Trophoblast cell (in vitro differentiated cells and primary cell): ENCODE results near the gene DRAM1.
"Not testable (repeated sequence)": the region's sequence is repeated elsewhere in the genome, so short reads cannot be mapped to it uniquely, and the experiment has no call there.

Source experiments
- DNase-seq, 2 donors: peaks; one replicate each; pipeline ENCODE4 v3.0.0-alpha.2; 2016
- H2AFZ ChIP-seq: 2 replicates; pipeline ENCODE4 v1.6.1; 2013; ENCODE audit warnings: low read length, moderate library complexity, mild to moderate bottlenecking; ENCODE audit not compliant: insufficient read depth, poor library complexity
- H2AK5ac ChIP-seq: 2 replicates; pipeline ENCODE4 v1.6.1; 2013; ENCODE audit warnings: mild to moderate bottlenecking, low read length
- H2BK120ac ChIP-seq: 2 replicates; pipeline ENCODE4 v1.6.1; 2013; ENCODE audit warnings: low read length, mild to moderate bottlenecking, moderate library complexity; ENCODE audit not compliant: insufficient read depth, poor library complexity
- H2BK12ac ChIP-seq: 2 replicates; pipeline ENCODE4 v1.6.1; 2013; ENCODE audit warnings: mild to moderate bottlenecking, low read length, moderate library complexity
- H2BK5ac ChIP-seq: 2 replicates; pipeline ENCODE4 v1.6.1; 2013; ENCODE audit warnings: low read length, low read depth, moderate library complexity, mild to moderate bottlenecking; ENCODE audit not compliant: poor library complexity
- H3K14ac ChIP-seq: 2 replicates; pipeline ENCODE4 v1.6.1; 2013; ENCODE audit warnings: mild to moderate bottlenecking, low read length
- H3K18ac ChIP-seq: 2 replicates; pipeline ENCODE4 v1.6.1; 2013; ENCODE audit warnings: mild to moderate bottlenecking, low read length
- H3K23ac ChIP-seq: 2 replicates; pipeline ENCODE4 v1.6.1; 2013; ENCODE audit warnings: low read length
- H3K27ac ChIP-seq: 2 replicates; pipeline ENCODE4 v1.5.1; 2013; ENCODE audit warnings: low read depth, mild to moderate bottlenecking, inconsistent platforms, low read length, moderate library complexity
- H3K27me3 ChIP-seq: 2 replicates; pipeline ENCODE4 v1.6.1; 2013; ENCODE audit warnings: inconsistent platforms, mild to moderate bottlenecking, low read length, moderate library complexity; ENCODE audit not compliant: insufficient read depth
- H3K36me3 ChIP-seq, 2 experiments: 1 replicate in 1 of 2; 2 replicates in 1 of 2; pipeline ENCODE4 v1.6.1; 2013; ENCODE audit warnings: low read length in 2 of 2, mild to moderate bottlenecking in 2 of 2, moderate library complexity in 1 of 2; ENCODE audit not compliant: insufficient read depth in 2 of 2, control insufficient read depth in 1 of 2
- H3K4ac ChIP-seq: 2 replicates; pipeline ENCODE4 v1.6.1; 2013; ENCODE audit warnings: low read depth, mild to moderate bottlenecking, low read length, moderate library complexity
- H3K4me1 ChIP-seq, 2 experiments: 1 replicate in 1 of 2; 2 replicates in 1 of 2; pipeline ENCODE4 v1.6.1; 2013; ENCODE audit warnings: low read length in 2 of 2, mild to moderate bottlenecking in 2 of 2, moderate library complexity in 1 of 2; ENCODE audit not compliant: insufficient read depth in 2 of 2, control insufficient read depth in 1 of 2
- H3K4me2 ChIP-seq: 2 replicates; pipeline ENCODE4 v1.6.1; 2013; ENCODE audit warnings: inconsistent platforms, mild to moderate bottlenecking, low read length, moderate library complexity
- H3K4me3 ChIP-seq: 2 replicates; pipeline ENCODE4 v1.5.1; 2013; ENCODE audit warnings: mild to moderate bottlenecking, low read depth, low read length, inconsistent platforms
- H3K79me1 ChIP-seq: one replicate; pipeline ENCODE4 v1.6.1; 2013; ENCODE audit warnings: low read length
- H3K79me2 ChIP-seq: 2 replicates; pipeline ENCODE4 v1.6.1; 2013; ENCODE audit warnings: low read length, mild to moderate bottlenecking; ENCODE audit not compliant: control insufficient read depth, insufficient read depth, poor library complexity
- H3K9ac ChIP-seq: 2 replicates; pipeline ENCODE4 v1.6.1; 2013; ENCODE audit warnings: mild to moderate bottlenecking, low read length
- H3K9me3 ChIP-seq: 2 replicates; pipeline ENCODE4 v1.6.1; 2013; ENCODE audit warnings: low read depth, mild to moderate bottlenecking, control low read depth, inconsistent platforms, low read length; ENCODE audit not compliant: insufficient read depth
- H4K12ac ChIP-seq: 2 replicates; pipeline ENCODE4 v1.6.1; 2013; ENCODE audit warnings: low read depth, mild to moderate bottlenecking, low read length, moderate library complexity
- H4K8ac ChIP-seq: 2 replicates; pipeline ENCODE4 v1.6.1; 2013; ENCODE audit warnings: low read depth, mild to moderate bottlenecking, low read length, moderate library complexity
- H4K91ac ChIP-seq: one replicate; pipeline ENCODE4 v1.6.1; 2013; ENCODE audit warnings: low read depth, mild to moderate bottlenecking, low read length, moderate library complexity
- WGBS: extraction: QIAGEN DNeasy Blood & Tissue Kit; methylation state at CpG from one replicate; pipeline ENCODE4 v1.1.7; 2013; ENCODE audit warnings: missing lambda C conversion rate; ENCODE audit not compliant: insufficient read length, insufficient coverage; ENCODE audit errors: extremely low coverage; 5-methylcytosine and 5-hydroxymethylcytosine counted together

DRAM1 gene

DNA sequence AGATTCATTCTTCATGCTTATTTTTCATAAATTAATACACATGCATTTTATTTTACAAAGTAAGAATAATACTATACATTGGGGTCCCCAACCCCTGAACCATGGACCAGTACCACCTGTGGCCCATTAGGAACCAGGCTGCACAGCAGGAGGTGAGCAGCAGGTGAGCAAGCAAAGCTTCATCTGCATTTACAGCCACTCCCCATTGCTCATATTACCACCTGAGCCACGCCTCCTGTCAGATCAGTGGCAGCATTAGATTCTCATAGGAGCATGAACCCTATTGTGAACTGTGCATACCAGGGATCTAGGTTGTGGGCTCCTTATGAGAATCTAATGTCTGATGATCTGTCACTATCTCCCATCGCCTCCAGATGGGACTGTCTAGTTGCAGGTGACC, 15.7 kb upstream of the DRAM1 start:
- not testable (repeated sequence) for H3K36me3 ChIP-seq, H2BK5ac ChIP-seq, H2AFZ ChIP-seq, H3K27ac ChIP-seq, H3K18ac ChIP-seq, H3K4me3 ChIP-seq, H4K12ac ChIP-seq, H3K79me2 ChIP-seq, H3K4me1 ChIP-seq, H3K14ac ChIP-seq, H2AK5ac ChIP-seq, H2BK12ac ChIP-seq, H3K23ac ChIP-seq, H3K4ac ChIP-seq, H3K9ac ChIP-seq, H4K8ac ChIP-seq, H3K27me3 ChIP-seq, H2BK120ac ChIP-seq, H3K4me2 ChIP-seq, H3K79me1 ChIP-seq, H4K91ac ChIP-seq, H3K9me3 ChIP-seq
- peak in 1 of 2 donors; percentile 24 for DNase-seq
- no CpG with 5 or more reads among the region's 2 CpGs for WGBS

DNA sequence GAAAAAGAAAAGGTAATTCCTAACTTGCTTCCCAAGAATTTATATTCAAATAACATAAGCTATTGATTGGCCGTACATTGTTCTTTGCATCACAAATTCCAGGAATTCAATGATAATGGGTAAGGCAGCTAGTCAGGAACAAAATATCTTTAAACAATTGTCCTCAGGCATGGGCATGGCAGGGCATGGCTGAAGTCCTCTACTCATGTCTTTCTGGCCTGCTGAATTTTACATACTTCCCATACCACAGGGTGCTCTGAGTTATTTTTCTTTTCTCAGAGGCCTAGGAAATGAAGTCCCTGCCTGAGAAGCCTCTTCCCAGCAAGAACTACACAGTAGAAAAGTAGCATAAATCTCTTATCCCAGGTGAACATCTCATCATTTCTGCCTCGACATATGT, 15.1 kb upstream of the DRAM1 start:
- peaks cover 0 to 5% of the 10 kb centered on the region in 2 experiments for H3K4me1 ChIP-seq
- H4K91ac ChIP-seq, result no peak overlapping the region
- no peak overlapping the region for H3K27ac ChIP-seq
- no peak overlapping the region for H4K12ac ChIP-seq
- WGBS, result no CpG with 5 or more reads among the region's 2 CpGs
- H3K14ac ChIP-seq, result no peak overlapping the region
- H3K4ac ChIP-seq, result no peak overlapping the region
- H2AFZ ChIP-seq, result no peak overlapping the region
- H3K79me2 ChIP-seq, result no peaks in the 10 kb centered on the region
- no peak overlapping the region for H3K4me2 ChIP-seq
- H3K36me3 ChIP-seq, result no peaks in the 10 kb centered on the region
- no peak overlapping the region for H4K8ac ChIP-seq
- no peaks in the 10 kb centered on the region for H3K79me1 ChIP-seq
- H3K4me3 ChIP-seq, result no peak overlapping the region
- no peaks in the 10 kb centered on the region for H3K27me3 ChIP-seq
- H2BK12ac ChIP-seq, result no peak overlapping the region
- no peak overlapping the region for H3K23ac ChIP-seq
- no peak overlapping the region for H3K18ac ChIP-seq
- peaks cover 2% of the 10 kb centered on the region for H3K9me3 ChIP-seq
- H2BK120ac ChIP-seq, result no peak overlapping the region
- no peak overlapping the region for H2AK5ac ChIP-seq
- DNase-seq, result peak; percentile 37 to 83
- no peak overlapping the region for H3K9ac ChIP-seq
- H2BK5ac ChIP-seq, result peak overlapping the region; percentile 46

DNA sequence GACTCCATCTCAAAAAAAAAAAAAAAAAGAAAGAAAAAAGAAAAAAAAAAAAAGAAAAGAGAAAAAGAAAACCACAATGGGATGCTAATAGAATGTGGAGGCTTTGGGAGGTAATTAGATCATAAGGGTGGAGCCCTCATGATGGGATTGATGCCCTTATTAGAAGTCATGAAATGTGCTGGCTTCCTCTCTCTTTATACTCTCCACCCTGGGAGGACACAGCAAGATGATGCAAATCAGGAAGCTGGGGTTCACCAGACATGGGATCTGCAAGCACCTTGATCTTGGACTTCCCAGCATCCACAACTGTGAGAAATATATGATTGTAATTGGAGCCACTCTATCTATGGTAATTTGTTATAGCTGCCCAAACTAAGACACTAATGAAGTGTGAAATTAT, 13.4 kb upstream of the DRAM1 start:
- Histone ChIP-seq H3K79me1 (no peaks in the 10 kb centered on the region), H3K23ac (no peak overlapping the region), H2BK120ac (no peak overlapping the region), H2BK5ac (no peak overlapping the region), H3K27ac (no peak overlapping the region), H4K91ac (no peak overlapping the region), H3K4me2 (no peak overlapping the region), H2BK12ac (no peak overlapping the region), H3K4me1 (peaks cover 0 to 5% of the 10 kb centered on the region in 2 experiments), H3K9ac (no peak overlapping the region), H3K4me3 (no peak overlapping the region), H3K27me3 (no peaks in the 10 kb centered on the region), H3K36me3 (no peaks in the 10 kb centered on the region), H4K12ac (no peak overlapping the region), H3K18ac (no peak overlapping the region), H3K79me2 (no peaks in the 10 kb centered on the region), H4K8ac (no peak overlapping the region), H3K4ac (no peak overlapping the region), H3K9me3 (peaks cover 2% of the 10 kb centered on the region), H3K14ac (no peak overlapping the region), H2AK5ac (no peak overlapping the region), H2AFZ (no peak overlapping the region)
- no peak for DNase-seq

DNA sequence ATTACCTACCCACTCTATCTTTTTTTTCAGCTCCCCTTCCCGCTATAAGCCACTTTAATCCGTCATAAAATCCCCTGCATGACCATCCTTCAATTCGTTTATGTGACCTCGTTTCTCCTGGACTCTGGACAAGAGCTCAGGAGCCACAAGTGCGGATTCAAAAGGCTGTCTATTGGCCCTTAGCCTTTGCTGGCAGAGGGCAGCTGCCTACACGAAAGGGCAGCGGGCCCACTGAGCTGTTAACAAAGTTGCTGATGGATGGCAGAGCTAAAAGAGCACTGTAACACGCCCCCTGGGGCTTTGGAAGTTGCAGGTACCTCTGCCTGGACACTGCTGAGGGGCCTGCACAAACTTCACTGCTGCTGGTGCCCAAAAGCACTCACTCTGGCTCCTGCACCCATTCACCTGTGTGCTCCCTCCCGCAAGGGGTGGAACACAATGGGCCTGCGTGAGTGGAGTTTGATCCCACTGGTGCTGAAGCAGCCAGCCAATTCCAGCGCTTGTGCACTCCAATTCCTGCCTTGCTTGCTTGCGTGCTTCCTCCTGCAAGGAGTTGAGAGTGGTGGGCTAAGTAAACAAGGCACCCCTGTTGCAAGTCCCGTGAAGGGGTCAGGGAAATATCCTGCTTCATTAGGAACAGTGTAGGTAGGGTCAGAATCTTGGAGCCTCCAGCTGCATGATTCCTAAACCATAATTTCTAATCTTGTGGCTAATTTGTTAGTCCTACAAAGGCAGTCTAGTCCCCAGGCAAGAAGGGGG, 10.6 kb upstream of the DRAM1 start:
- Histone ChIP-seq H2BK120ac (no peak overlapping the region), H3K4me2 (no peak overlapping the region), H2BK12ac (no peak overlapping the region), H3K4me3 (no peak overlapping the region), H3K79me2 (no peaks in the 10 kb centered on the region), H2AK5ac (no peak overlapping the region), H2AFZ (no peak overlapping the region), H4K8ac (no peak overlapping the region), H3K9me3 (peaks cover 2% of the 10 kb centered on the region), H3K27ac (no peak overlapping the region), H4K12ac (no peak overlapping the region), H3K23ac (no peak overlapping the region), H3K4me1 (peaks cover 0 to 5% of the 10 kb centered on the region in 2 experiments), H4K91ac (no peak overlapping the region), H3K36me3 (no peaks in the 10 kb centered on the region), H3K14ac (no peak overlapping the region), H3K4ac (no peak overlapping the region), H3K18ac (no peak overlapping the region), H3K9ac (no peak overlapping the region), H3K79me1 (no peaks in the 10 kb centered on the region), H2BK5ac (no peak overlapping the region), H3K27me3 (no peaks in the 10 kb centered on the region)
- WGBS, result no CpG with 5 or more reads among the region's 13 CpGs
- no peak for DNase-seq
